Lower leg skin (tissue), 4 donors: ENCODE data around the gene CMIP. TPM values are rescaled to one million over a fixed set of nuclear protein-coding genes. Genes with fewer than 3 reads are reported as not detected.

Experiments
- DNase-seq, 2 donors: peaks; one replicate each; pipeline ENCODE4 v3.0.0-alpha.2; 2019; ENCODE audit warnings: low spot score in 2 of 2
- H3K4me3 ChIP-seq: fragments of 200-600 bp; sonication (generic); 2 replicates; pipeline ENCODE4 v1.5.1; 2017; ENCODE audit warnings: mild to moderate bottlenecking, low read depth; ENCODE audit not compliant: poor library complexity, severe bottlenecking
- POLR2A ChIP-seq, 2 donors: fragments of 450-650 bp; IDR thresholded peaks; one replicate each; pipeline ENCODE4 v1.6.1; 2016 to 2017; ENCODE audit warnings: antibody characterized with exemption in 2 of 2, mild to moderate bottlenecking in 1 of 2, moderate library complexity in 1 of 2
- WGBS, 2 donors: methylation state at CpG; one replicate each; pipeline ENCODE4 v1.1.5; 2018; 5-methylcytosine and 5-hydroxymethylcytosine counted together
- intact Hi-C: fragments of 100-400 bp; cut with DNase I; formaldehyde crosslinking; loops from one replicate; pipeline ENCODE4 v1.15.0; 2023; ENCODE audit warnings: low total_unique reads
- total RNA-seq, 4 donors: library from RNA; depleted of rRNA; stranded (reverse); fragments of >200 nt; gene quantifications; one replicate each; pipeline ENCODE4 v1.1.0, GENCODE V29; 2016
- TF ChIP-seq, protein P1 (sequence below), 3 donors: fragments of 450-650 bp; IDR thresholded peaks; one replicate each; pipeline ENCODE4 v1.5.1; 2016; ENCODE audit warnings: antibody characterized with exemption in 3 of 3, mild to moderate bottlenecking in 3 of 3, moderate library complexity in 2 of 3

The CMIP gene
- total RNA-seq, 4 donors from 2014 or later: 53.7 to 115 (median 77.4) TPM

- DNase-seq: no peak
- TF ChIP-seq, protein P1, sequence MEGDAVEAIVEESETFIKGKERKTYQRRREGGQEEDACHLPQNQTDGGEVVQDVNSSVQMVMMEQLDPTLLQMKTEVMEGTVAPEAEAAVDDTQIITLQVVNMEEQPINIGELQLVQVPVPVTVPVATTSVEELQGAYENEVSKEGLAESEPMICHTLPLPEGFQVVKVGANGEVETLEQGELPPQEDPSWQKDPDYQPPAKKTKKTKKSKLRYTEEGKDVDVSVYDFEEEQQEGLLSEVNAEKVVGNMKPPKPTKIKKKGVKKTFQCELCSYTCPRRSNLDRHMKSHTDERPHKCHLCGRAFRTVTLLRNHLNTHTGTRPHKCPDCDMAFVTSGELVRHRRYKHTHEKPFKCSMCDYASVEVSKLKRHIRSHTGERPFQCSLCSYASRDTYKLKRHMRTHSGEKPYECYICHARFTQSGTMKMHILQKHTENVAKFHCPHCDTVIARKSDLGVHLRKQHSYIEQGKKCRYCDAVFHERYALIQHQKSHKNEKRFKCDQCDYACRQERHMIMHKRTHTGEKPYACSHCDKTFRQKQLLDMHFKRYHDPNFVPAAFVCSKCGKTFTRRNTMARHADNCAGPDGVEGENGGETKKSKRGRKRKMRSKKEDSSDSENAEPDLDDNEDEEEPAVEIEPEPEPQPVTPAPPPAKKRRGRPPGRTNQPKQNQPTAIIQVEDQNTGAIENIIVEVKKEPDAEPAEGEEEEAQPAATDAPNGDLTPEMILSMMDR (IDR thresholded peaks at IDR 0.05): no peak
- no peak for TF ChIP-seq POLR2A (IDR thresholded peaks at IDR 0.05)
- no peak overlapping the region for H3K4me3 ChIP-seq
- WGBS, 2 donors: 91% methylated on average over 15 of the region's 15 CpGs
- intact Hi-C loops: no loop called here
Measured at GRCh38 chr16:81637336-81638235, 193.0 kb downstream of the CMIP start.

DNA sequence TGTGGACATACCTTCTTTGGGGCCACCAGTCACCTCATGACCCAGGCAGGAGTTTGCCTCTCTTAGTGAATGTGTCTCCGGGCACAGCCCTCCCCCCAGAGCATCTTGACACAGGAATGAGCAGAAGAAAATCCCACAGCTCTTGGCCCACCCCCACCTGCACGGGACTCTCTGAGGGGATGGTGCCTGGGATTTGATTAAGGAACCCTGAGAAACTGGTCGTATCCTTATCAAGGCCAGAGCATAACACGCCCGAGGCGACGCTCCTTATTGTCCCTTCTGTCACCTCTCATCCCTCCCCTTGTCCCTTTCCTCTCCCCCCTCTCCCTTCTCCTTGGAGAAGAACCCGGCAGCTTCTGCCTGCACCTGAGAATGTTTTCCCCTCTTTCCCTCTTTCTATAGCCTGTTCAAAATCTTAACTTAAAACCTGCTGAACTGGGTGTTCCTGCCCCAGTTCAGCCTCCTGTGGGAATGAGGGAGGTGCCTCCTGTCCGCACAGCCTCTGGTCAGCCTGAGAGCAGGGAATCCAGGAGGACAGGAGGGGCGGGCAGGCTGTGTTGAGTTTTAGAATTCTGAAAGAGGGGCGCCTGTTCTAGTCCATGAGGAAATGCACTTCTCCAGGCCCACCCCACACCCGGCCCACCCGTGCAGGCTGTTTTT is 193.8 kb downstream of the CMIP start:
- DNase-seq: no peak
- no peak overlapping the region for H3K4me3 ChIP-seq
- 80 to 81% methylated on average over 12 to 13 of the region's 13 CpGs for WGBS, 2 donors
- intact Hi-C loops: no loop called here
- no peak for TF ChIP-seq POLR2A (IDR thresholded peaks at IDR 0.05)
- TF ChIP-seq, protein P1 (IDR thresholded peaks at IDR 0.05): no peak

DNA sequence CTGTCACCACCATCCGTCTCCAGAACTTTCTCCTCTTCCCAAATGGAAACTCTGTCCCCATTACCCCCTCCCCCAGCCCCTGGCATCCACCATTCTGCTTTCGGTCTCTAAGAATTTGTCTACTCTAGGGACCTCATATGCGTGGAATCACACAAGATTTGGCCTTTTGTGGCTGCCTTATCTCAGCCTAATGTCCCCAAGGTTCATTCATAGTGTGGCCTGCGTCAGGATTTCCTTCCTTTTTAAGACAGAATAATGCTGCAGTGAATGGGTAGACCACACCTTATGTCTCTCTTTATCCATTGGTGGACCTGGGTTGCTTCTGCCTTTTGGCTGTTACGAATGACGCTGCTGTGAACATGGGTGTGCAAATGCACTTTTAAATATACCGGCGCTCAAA is 194.7 kb downstream of the CMIP start:
- WGBS, 2 donors: 88 to 89% methylated on average over 8 of the region's 8 CpGs
- intact Hi-C loops: no loop called here
- TF ChIP-seq POLR2A (IDR thresholded peaks at IDR 0.05): no peak
- TF ChIP-seq, protein P1 (IDR thresholded peaks at IDR 0.05): no peak
- no peak overlapping the region for H3K4me3 ChIP-seq
- DNase-seq: no peak

- TF ChIP-seq, protein P1 (IDR thresholded peaks at IDR 0.05): no peak
- no peak for TF ChIP-seq POLR2A (IDR thresholded peaks at IDR 0.05)
- WGBS, 2 donors: 90 to 93% methylated on average over 12 to 15 of the region's 16 CpGs
- intact Hi-C loops: loop anchor here (10.0 kb wide), 1 partner anchor 205 kb away; no protein-coding TSS in a partner anchor
- no peak overlapping the region for H3K4me3 ChIP-seq
- DNase-seq: no peak
Measured at GRCh38 chr16:81639931-81640680, 195.5 kb downstream of the CMIP start.

DNA sequence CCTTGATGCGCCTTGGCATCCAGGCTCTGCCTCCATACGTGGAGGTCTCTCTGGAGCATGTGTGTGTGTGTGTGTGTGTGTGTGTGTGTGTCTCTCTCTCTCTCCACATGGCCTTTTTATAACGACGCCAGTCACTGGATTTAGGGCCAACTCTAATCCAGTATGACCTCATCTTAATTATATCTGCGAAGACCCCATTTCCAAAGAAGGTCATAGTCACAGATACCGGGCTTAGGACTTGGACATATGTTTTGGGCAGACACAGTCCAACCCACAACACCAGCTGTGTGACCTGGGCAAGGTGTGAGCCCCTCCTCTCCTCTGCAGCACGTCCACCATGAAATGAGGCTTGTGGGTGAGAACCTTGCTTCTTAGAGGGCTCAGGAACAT is 196.1 kb downstream of the CMIP start:
- 85 to 87% methylated on average over 7 of the region's 7 CpGs for WGBS, 2 donors
- DNase-seq: no peak
- TF ChIP-seq POLR2A (IDR thresholded peaks at IDR 0.05): no peak
- TF ChIP-seq, protein P1 (IDR thresholded peaks at IDR 0.05): no peak
- no peak overlapping the region for H3K4me3 ChIP-seq
- intact Hi-C loops: loop anchor here (10.0 kb wide), 1 partner anchor 206 kb away; no protein-coding TSS in a partner anchor
